ENCODE results near the gene TGM1. TPM values are rescaled to one million over a fixed set of nuclear protein-coding genes. Genes with fewer than 3 reads are reported as not detected.

The TGM1 gene
- total and polyA plus RNA-seq, 2 donors (not counting 1 experiment from before 2014, with no cell fraction given) = 0.83 to 1.4 TPM

DNA sequence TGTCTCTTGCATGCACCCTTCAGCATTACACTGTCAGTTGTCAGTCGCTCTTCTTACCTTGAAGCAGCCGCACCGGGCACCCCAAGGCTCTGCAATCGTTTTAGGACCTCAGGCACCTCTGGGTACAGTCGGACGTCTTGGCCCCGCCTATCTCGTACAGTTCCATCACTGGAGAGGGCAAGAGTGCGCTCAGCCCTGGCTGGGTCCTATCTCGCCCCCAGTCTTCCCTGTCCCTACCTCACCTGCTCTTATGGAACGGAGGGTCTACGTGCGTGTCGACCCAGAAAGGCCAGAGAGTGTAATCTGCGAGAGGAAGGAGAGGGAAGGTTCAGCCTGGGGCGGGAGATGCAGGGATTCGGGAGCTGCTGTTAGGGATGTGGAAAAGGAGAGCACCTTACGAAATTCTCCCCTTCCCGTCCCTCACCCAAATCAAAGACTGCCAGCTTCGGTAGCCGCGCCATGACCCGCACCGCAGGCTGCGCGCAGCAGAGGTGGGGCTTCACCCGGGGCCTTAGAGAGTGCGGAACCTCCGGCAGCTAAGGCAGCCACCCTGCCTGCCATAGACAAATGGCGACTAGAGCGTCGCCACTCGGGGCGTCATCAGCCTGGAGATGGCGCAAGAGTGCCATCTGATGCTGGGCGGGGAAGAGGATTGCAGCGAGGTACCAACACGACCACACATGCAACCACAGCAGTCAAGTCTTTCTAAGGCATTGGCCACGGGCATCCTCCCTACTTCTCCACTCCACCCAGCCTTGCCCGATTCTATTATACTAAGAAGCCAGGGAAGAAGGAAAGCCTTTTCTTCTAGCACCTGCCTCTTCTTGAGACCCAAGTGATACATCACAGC lies 47.3 kb downstream of the TGM1 start, which contains the start of gene MDP1:
Gene MDP1, minus strand, starts transcription at position 572 of the 850 bp plus-strand sequence. Its CDS starts 111 bp downstream, at position 461.
- peaks cover 5% of the 10 kb centered on the region for H3K36me3 ChIP-seq (ENCODE audit: control insufficient read depth, insufficient read depth, low read length)
- peaks cover 9% of the 10 kb centered on the region for H3K79me2 ChIP-seq (ENCODE audit: control insufficient read depth, insufficient read depth, low read length)
- peak; percentile 82 to 87 for DNase-seq (ENCODE audit: low read depth in 2 of 2)
- peak within 1 kb of the TSS; percentile 80 for H3K9ac ChIP-seq (ENCODE audit: insufficient read depth, low read length)
- H3K4me1 ChIP-seq (ENCODE audit: control insufficient read depth, extremely low read depth, insufficient read depth, low read length) = peaks cover 9% of the 10 kb centered on the region
- no peaks in the 10 kb centered on the region for H3K27me3 ChIP-seq (ENCODE audit: control insufficient read depth, insufficient read depth, low read length)
- H3K4me2 ChIP-seq (ENCODE audit: extremely low read depth, insufficient read depth, low read length) = peak within 1 kb of the TSS; percentile 89
- peak within 1 kb of the TSS; percentile 48 to 93 (median 72) for H3K4me3 ChIP-seq (replicated peaks in 1 of 4; ENCODE audit: control extremely low read depth in 1 of 4, insufficient read depth in 1 of 4, low read depth in 3 of 4, low read length in 4 of 4)
- H3K27ac ChIP-seq (ENCODE audit: insufficient read depth, low read length) = peak within 1 kb of the TSS; percentile 81
- no peaks in the 10 kb centered on the region for H4K20me1 ChIP-seq (ENCODE audit: control insufficient read depth, extremely low read depth, insufficient read depth, low read length)
- peak within 1 kb of the TSS; percentile 83 for H2AFZ ChIP-seq (ENCODE audit: low read length)
- no peaks in the 10 kb centered on the region for H3K9me3 ChIP-seq (ENCODE audit: control insufficient read depth, insufficient read depth, low read depth, low read length)
- peak in 1 of 2 donors; percentile 37 for TF ChIP-seq CTCF (conservative IDR thresholded peaks at IDR 0.05 in 1 of 2, IDR thresholded peaks at IDR 0.05 in 1 of 2; ENCODE audit: low read depth in 1 of 2, low read length in 2 of 2)
- no peak for TF ChIP-seq EZH2 (IDR thresholded peaks at IDR 0.05; ENCODE audit: low read length, missing control alignments)

DNA sequence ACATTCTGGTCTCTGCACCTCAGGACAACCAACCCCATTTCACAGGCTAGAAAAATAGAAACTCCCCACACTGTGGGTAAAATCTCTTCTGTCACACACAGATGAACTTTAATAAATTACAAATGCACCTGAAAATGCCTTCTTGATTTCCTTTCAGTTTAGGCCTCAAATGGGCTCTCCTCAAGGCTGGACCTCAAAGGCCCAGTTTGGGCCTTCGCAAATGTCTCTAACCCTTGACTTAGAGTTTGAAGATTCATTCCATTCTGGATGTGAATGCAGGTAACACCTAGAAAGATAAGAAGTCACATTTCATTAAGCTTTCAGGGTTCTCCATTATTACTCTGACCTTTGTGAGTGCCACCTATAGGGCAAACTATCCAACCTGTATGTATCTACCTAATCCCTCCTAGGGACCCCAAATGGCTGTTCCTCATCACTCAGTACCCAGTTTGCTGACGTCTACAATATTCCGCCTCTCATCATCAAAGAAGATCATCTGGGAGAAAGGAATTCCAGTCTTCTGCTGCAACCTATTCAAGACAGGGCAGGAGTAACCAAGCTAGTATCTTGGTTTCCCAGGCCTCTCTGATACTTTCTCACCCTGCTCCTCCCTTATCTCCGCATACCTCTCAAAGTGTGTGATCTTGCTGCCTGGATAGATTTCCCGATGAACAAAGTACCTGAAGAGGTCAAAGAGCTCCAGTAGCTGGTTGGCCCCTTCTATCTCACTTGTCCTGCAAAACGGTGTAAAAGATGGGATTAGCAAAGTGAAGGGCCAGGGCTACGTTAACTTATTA lies 48.9 kb downstream of the TGM1 start:
- Histone ChIP-seq H3K27me3 (ENCODE audit: control insufficient read depth, insufficient read depth, low read length) (no peaks in the 10 kb centered on the region), H3K4me2 (ENCODE audit: extremely low read depth, insufficient read depth, low read length) (peak overlapping the region; percentile 98), H3K4me3 (replicated peaks in 1 of 4; ENCODE audit: control extremely low read depth in 1 of 4, insufficient read depth in 1 of 4, low read depth in 3 of 4, low read length in 4 of 4) (peak overlapping the region; percentile 80 to 96 (median 84)), H3K4me1 (ENCODE audit: control insufficient read depth, extremely low read depth, insufficient read depth, low read length) (peaks cover 9% of the 10 kb centered on the region), H3K9me3 (ENCODE audit: control insufficient read depth, insufficient read depth, low read depth, low read length) (no peaks in the 10 kb centered on the region), H4K20me1 (ENCODE audit: control insufficient read depth, extremely low read depth, insufficient read depth, low read length) (no peaks in the 10 kb centered on the region), H3K27ac (ENCODE audit: insufficient read depth, low read length) (peak overlapping the region; percentile 99), H3K9ac (ENCODE audit: insufficient read depth, low read length) (no peak overlapping the region), H3K36me3 (ENCODE audit: control insufficient read depth, insufficient read depth, low read length) (peaks cover 11% of the 10 kb centered on the region), H3K79me2 (ENCODE audit: control insufficient read depth, insufficient read depth, low read length) (peaks cover 3% of the 10 kb centered on the region), H2AFZ (ENCODE audit: low read length) (peak overlapping the region; percentile 97)
- no peak for TF ChIP-seq EZH2 (IDR thresholded peaks at IDR 0.05; ENCODE audit: low read length, missing control alignments)
- no peak for TF ChIP-seq CTCF (conservative IDR thresholded peaks at IDR 0.05 in 1 of 2, IDR thresholded peaks at IDR 0.05 in 1 of 2; ENCODE audit: low read depth in 1 of 2, low read length in 2 of 2)
- DNase-seq (ENCODE audit: low read depth in 2 of 2) = no peak
